Activated T-cell treated with anti-CD3 and anti-CD28 coated beads, Interleukin-2, amount 50 U/mL, for 48 hours (primary cell): ENCODE results near the gene MYBPC2.

ENCODE experiments used
- DNase-seq, 2 experiments: peaks; one replicate each; pipeline ENCODE4 v3.0.0-alpha.2; 2020

The MYBPC2 gene

GRCh38 chr19:50482271-50482855 is 49.7 kb downstream of the MYBPC2 start:
- no peak for DNase-seq

GRCh38 chr19:50482916-50483315 is 50.2 kb downstream of the MYBPC2 start:
- DNase-seq, result no peak

DNA sequence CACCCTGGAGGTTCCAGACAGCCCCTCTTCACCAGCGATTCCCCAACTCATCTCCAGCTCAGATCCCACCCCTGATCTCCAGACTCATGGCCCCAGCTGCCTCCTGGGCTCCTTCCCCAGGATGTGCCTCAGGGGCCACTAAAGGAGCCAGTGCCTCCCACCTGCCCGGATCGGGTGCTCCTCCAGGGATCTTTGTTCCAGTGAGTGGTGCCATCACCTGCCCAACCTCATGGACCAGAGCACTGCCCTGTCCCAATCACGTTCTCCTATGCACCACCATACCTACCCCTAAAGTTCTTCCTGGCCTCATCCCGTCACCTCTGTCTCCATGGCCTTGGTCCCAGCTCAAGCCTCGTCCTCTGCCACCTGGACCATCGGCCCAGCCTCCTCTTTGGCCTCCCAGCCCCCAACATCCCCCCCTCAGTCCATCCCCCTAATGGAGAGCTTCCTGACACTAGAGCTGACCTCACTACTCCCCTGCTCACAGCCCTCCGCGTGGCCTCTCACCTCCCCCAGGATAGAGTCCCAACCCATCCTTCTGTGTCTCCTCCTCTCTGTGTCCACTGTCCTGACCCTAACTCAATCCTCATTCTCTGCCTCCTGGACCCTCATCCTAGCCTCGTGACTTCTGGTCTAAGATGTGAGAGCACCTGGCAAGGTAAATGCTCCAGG is 52.7 kb downstream of the MYBPC2 start:
- no peak for DNase-seq

DNA sequence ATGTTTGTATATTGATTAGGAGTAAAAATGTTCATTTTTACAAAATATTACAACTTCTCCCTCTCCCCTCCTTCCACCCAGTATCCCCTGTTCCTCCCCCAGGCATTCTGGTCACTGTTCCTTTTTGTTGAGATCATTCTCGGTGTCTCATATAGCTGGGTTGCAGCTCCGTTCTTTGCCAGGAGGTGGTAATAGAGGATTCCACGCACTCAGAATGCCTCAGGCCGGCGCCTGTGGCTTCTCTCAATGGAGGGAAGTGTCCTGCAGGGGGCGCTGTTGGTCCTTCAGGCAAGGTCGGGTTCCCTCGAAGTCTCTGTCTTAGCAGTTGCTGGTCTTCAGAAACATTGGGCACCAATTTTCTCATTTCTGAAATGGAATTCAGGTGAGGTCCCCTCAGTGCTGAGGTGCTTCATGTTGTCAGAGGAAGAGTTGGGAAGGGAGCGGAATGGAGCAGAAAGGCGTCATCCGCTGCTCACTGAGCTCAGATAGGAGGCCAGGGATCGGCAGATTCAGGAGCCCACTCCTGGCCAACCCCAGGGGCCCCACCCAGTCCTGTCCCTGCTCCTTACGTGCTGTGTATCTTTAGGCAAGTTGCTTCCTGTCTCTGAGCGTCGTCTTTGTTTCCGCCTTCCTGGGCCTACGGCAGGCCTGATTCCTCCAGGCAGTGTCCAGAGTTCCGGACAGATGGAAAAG is 54.3 kb downstream of the MYBPC2 start:
- peak; percentile 85 to 86 for DNase-seq

DNA sequence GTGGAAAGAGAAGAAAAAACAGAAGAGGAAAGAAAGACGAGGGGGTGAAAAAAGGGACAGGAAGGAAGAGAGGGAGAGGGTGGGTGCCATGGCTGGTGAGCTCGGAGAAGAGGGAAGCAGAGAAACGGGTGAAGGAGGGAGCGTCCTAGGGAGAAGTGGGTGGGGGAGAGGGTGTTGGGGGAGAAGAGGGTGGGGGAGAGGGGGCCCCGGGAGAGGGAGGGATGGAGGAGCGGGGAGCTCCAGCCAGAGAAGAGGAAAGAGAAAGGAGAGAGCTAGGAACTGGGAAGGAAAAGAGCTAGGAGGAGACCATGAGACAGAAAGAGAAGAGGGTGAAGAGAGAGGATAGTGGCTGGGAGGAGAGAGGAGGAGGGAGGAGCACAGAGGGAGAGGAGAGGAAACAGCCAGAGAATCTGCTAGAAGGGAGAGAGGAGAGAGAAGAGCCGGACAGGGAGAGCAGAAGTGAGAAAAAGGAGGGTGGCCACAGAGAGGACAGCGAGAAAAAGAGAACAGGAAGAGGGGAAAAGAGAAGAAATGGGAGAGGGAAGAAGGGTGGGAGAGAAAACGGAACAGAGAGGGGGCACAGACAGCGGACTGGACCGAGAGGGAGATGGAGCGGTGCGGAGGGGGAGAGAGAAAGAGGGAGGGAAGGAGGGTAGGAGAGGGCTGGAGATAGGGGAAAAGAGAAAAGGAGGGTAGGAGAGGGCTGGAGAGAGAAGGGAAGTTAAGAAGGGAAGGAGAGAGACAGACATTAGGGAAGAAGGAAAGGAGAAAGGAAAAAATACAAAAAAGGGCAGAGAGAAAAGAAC is 55.9 kb downstream of the MYBPC2 start:
- no peak for DNase-seq

DNA sequence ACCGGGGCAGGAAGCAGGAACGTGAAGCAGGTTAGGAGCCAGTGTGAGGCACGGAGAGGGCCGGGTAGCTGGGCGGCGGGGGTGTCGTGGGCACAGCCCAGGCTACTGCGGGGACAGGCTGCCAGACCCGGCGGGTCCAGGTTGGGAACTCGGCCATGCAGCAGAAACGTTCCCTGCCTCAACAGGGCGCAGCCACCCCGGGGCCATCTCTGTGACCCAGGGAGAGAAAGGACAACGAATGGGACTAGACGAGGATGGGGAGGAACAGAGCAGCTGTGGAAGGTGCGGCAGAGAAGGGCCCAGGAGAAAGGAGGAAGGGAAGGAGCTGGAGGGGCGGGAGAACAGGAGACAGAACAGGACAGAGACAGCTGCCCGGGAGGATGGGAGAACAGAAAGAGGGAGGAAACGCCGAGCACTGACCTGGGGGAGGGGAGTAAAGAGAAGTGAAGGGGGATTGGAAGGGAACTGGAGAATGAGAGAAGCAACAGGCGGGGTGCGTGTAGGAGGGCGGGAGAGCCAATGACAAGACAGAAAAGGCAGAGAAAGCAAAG is 56.8 kb downstream of the MYBPC2 start:
- no peak for DNase-seq

- no peak for DNase-seq
These were observed 57.7 kb downstream of the MYBPC2 start for GRCh38 chr19:50490411-50490811.

DNA sequence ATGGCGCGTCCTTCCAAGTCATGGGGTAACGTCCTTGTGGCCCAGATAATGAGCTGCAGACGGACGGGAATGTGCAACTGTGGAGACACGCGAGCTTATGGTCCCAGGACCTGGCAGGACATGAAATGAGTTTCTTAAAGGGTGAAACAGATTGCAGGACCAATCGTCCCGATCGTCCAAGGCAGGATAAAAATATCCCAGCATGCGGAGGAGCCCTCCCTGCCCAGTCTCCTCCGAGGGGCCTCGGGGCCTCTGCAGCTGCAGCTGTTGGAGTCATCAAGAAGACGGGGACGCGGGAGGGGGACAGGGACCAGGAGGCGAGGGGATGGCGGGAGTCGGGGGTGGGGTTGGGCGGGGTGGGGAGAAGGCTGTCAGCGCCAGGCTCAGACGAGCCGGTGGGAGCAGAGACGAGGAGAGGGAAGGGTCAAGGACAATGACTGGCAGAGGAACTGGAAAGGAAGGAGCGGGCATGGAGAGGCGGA is 58.3 kb downstream of the MYBPC2 start:
- DNase-seq, result no peak

- peak; percentile 53 to 63 for DNase-seq
These were observed 59.8 kb downstream of the MYBPC2 start for GRCh38 chr19:50492303-50493052.

DNA sequence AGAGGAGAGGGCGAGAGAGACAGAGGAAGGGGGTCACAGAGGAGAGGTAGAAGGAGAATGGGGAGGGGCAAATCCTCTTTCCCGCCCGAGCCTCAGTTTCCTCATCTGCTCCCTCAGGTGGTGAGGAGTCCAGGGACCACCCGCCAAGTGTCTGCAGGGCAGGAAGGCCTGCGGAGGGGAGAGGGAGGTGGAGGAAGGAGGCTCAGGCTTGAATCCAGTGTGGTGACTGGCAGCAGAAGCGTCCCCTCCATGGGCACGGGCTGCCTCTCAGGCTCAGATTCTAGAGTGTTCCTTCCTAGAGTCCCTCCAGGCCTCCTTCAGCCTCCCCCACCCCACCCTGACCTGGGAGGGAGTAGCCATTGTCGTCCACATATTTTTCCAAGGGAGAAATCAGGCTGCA is 60.5 kb downstream of the MYBPC2 start:
- no peak for DNase-seq

- no peak for DNase-seq
These were observed 61.7 kb downstream of the MYBPC2 start for GRCh38 chr19:50494186-50495019.

DNA sequence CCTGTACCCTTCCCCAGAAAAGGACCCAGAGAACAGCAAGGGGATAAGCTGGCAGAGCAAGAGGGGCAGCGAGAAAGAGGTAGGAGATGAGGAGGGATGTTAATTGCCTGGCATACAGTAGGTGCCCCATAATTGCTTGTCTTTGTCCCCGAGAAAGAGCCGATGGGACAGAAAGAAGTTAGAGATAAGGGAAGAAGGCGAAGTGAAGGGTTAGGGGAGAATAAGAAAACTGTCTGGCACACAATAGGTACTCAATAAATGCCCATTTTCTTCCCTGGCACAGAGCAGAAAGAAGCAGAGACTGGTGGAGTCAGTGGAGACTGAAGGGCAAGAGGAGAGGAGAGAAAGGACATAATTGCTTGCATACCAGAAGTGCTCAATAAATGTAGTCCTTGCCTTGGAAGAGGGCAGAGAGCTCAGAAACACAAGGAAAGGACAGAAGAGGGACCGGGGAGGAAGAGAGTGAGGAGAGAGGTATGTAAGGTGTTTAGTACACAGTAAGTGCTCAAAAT is 62.4 kb downstream of the MYBPC2 start:
- DNase-seq, result no peak

- no peak for DNase-seq
These were observed 63.7 kb downstream of the MYBPC2 start for GRCh38 chr19:50496189-50497021.

DNA sequence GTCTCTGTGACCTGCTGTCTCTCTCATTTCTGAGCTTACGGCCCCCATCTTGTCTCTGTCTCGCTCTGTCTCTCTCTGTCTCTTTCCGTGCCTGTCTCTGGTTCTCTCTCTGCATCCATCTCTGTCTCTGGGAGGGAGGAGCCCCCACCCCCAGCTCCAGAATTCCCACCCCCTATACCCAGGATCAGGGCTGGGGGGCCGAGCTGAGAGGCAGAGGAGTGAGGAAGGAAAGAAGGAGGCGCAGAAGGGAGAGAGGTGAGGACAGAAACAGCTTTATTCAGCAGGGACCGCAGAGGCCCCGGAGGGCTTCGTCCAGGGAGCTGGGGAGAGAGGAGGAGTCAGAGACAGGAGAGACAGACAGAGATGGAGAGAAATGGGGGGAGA is 64.3 kb downstream of the MYBPC2 start:
- DNase-seq, result no peak

GRCh38 chr19:50498219-50499056 is 65.7 kb downstream of the MYBPC2 start:
- no peak for DNase-seq

- no peak for DNase-seq
These were observed 67.5 kb downstream of the MYBPC2 start for GRCh38 chr19:50500060-50500752.

DNA sequence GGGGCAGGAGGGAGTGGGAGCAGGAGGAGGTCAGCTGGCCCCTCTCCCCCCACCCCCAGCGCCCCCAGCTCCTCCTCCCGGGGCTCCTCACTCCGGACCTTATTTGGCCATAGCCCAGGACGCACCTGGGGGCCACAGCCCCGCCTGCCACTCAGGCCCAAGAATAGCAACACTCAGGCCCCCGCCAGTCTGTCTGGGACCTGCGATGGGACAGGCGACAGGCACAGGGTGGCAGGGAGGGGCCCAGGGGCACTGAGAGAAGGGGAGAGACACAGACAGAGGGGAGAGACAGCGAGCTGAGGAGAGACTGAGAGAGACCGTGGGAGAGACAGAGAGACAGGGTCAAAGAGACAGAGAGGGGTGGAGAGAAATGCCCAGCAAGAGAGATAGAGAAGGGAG is 68.1 kb downstream of the MYBPC2 start:
- no peak for DNase-seq

GRCh38 chr19:50501186-50501567 is 68.5 kb downstream of the MYBPC2 start:
- DNase-seq, result no peak
